GM19395 (cell line): ENCODE data around the gene RNU7-1.

Experiments
- ATAC-seq: cut with Tn5 transposase; IDR thresholded peaks from one replicate; pipeline ENCODE4 v1.9.1; 2021; ENCODE audit warnings: mild to moderate bottlenecking, moderate library complexity; ENCODE audit not compliant: unreplicated experiment

The RNU7-1 gene

DNA sequence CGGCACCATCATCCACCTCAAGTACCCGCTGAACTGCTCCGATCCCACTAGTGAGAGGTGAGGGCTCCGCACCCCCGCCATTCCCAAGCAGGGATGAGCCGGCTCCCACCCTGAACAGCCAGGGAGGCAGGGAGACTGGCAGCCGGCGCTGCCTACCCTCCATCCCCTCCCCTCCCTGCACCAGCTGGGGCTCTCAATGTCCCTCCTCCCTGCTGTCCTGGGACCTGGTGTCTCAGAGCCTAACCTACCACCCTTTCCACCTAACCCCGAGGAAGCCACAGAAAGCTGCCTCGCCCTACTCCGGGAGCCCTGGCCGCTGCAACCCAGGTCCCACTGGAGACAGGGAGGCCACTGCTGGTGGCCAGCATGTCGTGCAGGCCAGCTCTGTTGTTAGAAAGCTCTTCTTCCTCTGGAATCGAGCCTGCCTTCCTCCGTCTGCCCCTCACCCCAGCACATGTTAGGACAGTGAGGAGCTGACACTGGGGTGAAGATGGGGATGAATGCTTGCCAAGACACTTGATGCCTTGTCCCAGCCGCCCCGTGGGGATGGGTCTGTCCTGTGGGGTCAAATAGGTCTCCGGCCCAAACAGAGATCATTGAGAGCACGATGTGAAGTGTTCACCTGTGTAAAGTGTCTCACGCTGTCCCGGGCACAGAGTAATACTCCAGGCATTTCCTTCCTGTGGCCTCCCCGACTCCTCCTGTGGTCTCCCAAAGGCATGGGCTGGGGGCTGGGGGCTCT lies 8.7 kb downstream of the RNU7-1 start:
- no peak for ATAC-seq

DNA sequence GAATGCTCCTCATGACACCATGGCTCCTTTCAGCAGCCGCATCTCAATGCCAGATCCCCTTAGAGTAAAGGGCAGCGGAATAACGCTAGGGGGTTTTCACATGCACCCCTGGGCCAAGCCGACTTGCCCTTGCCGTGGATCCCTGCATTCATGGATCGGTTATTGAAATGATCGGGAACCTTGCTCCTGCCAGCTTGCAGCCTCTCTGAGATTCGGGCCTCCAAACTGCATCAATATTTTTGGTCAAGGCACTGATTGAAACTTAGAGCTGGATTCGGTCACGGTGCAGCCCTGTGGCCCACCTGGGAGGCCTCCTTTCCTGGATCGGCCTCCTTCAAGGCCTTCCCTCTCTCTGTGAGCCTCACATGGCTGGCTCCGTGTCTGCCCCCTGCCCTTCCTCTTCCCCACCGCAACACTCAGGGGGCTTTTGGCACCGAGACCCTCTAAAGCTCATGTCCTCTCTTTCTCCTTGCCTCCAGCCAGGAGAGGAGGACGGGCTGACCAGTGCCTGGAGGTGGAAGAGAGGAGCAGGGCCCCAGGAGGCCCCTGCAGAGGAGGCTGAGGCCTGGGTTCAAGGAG lies 9.3 kb downstream of the RNU7-1 start:
- no peak for ATAC-seq

DNA sequence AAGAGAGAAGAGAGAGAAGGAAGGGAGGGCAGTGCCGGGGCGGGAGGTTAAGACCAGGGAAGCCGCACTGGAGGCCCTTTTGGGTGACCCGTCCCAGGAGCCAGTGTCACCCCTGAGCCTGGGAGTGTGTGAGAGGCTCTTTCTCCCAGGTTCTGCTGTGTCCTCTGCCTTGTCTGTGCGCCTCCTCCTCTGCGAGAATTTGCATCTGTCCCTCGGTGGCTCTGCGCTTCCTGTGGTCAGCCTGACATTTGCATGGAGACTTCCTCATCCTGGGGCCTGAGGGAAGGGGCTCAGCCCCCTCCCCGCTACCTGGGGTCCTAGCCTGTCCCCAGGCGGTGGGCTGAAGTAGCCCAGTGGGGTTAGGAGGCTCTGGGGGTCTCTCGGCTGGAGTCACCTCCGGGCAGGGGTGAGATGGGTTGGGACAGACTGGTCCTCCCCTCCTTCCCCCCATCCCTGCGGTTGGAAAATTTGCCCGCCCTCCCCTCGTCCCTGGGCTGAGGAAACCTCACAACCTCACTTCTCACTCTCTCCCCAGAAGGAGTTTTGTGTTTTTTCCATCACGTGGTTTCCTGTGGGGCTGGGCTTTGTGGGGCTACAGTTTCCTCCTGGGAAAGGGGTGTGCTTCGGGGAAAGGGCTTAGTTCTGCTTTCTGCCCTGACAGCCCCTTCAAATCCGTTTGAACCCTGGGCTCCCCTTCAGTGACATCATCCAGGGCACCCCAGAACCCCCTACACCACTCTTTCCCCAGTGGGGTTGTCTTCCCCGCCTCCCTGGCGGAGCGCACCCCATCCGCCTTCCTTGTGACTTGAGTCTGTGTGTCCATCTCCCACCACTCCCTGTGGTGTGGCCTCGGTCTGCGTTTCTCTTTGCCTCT lies 10.1 kb downstream of the RNU7-1 start:
- ATAC-seq: peak; percentile 50

DNA sequence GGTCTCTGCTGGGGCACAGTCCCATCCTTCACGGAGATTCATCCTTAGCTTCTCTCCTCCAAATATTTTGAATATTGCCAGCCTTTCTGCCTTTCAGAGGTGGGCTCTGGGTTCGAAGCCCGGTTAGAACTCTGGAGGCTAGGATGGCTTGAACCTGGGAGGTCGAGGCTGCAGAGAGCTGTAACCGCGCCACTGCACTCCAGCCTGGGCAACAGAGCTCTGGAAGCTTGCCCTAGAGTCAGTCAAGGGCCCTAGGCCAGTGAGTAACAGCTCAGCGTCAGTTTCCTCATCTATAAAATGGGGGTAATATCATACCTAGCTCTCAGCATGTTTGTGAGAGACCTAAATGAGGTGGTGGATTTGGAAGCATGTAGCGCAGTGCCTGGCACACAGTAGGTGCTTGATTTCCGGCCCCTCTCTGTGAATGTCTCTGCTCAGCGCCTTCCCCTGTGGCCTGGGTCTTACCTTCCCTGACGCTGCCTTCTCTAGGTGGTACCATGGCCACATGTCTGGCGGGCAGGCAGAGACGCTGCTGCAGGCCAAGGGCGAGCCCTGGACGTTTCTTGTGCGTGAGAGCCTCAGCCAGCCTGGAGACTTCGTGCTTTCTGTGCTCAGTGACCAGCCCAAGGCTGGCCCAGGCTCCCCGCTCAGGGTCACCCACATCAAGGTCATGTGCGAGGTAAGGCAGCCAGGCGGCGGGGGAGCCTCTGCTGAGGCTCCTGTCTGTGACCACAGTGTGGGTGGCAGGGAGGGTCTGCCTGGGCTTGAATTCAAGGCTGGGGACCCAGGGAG lies 10.9 kb downstream of the RNU7-1 start:
- ATAC-seq: no peak

DNA sequence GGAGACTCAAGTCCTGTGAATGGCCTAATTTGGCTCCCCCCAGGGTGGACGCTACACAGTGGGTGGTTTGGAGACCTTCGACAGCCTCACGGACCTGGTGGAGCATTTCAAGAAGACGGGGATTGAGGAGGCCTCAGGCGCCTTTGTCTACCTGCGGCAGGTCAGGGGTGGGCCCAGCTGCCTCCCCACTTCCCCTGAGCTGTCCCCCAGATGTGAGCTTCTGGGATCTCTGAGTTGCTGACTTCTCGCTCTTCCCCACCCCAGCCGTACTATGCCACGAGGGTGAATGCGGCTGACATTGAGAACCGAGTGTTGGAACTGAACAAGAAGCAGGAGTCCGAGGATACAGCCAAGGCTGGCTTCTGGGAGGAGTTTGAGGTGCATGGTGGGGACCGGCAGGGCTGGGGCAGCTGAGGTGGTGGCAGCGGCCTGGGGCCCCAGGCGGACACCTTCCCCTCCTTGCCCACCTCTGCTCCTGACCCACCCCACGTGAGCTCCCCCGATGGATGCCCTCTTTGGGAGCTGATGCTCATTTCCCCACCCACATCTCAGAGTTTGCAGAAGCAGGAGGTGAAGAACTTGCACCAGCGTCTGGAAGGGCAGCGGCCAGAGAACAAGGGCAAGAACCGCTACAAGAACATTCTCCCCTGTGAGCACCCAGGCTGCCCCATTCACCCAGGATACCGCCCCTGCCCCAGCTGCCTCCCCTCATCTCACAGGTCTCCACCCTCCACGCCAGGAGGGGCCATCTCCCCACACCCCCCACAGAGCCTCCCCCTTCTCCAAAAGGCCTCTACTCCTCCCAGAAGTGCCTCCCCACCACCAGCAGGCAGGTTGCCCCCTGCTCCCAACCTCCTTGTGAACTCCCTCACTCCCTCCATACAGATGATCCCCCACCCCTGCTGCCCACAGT lies 11.7 kb downstream of the RNU7-1 start:
- ATAC-seq: no peak

DNA sequence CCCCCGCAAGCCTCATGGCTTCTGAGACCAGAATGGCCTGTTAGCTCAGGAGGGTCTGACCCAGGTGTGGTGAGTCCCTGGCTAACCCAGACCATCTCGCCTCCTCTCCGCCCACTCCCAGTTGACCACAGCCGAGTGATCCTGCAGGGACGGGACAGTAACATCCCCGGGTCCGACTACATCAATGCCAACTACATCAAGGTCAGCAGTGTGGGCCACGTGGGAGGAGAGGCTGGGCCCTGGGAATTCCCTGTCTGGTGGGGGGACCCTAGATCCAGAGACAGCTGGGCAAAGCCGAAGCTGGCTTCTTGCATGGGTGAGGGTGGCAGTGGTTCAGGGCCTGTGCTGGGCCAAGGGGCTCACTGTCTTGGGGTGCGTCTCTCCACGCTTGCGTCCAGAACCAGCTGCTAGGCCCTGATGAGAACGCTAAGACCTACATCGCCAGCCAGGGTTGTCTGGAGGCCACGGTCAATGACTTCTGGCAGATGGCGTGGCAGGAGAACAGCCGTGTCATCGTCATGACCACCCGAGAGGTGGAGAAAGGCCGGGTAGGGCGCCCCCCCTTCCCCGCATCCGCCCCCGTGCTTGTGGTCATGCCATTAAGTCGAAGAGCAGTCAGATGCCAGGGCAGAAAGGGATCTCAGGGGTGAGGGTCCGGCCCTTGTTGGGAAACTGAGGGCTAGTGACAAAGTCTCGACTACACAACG lies 12.6 kb downstream of the RNU7-1 start:
- no peak for ATAC-seq

DNA sequence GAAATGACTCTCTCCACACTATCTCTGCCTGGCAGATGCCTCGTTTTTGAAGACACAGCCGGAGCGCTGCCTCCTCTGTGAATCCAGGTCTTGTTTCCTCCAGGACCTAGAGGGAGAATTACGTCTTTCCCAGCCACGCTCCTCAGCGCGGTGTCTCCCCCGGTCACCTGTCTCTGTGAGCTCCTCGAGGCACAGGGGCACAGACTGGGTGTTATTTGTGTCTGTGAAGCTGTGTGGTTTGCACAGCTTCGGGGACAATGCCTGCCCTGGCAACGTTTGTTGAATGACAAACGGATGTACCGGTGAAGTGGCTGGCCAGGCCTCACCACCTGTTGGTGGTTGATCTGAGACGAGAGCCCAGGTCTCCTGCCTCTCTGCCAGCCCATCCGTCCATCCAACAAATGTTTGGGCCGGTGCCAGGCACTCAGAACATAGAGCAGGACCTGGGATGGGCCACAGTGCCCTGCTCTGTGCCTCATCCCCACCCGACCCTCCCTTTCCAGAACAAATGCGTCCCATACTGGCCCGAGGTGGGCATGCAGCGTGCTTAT lies 13.6 kb downstream of the RNU7-1 start:
- no peak for ATAC-seq

DNA sequence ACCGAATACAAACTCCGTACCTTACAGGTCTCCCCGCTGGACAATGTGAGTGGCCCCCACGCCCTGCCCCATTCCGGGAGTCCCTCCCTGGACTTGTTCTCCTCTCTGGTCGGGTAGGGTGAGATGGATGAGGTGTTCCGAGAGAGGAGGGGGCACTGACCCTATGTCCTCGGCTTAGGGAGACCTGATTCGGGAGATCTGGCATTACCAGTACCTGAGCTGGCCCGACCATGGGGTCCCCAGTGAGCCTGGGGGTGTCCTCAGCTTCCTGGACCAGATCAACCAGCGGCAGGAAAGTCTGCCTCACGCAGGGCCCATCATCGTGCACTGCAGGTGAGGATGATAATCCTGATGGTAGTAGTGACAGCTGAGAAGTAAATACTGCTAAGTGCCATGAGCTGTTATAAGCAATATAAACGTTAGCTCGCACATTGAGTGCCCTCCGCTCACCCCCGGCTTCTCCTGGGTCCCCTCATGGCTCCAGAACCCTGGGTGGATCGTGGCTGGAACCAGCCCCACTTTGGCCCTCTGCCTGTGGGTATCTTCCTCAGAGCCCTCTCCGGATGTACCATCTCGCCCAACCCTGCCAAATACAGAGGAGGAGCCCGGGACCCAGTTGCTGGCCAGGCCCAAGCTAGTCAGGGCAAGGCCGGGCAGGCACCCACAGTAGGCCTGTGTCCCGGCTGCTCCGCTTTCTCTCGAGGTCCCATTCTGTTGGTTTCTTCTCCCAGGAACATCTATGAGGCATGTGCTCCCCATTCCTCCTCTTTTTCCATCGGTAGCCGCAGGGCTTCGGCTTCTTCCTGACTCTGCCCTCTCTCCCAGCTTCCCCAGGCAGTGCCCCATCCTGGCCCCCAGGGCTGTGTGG lies 14.4 kb downstream of the RNU7-1 start:
- no peak for ATAC-seq

DNA sequence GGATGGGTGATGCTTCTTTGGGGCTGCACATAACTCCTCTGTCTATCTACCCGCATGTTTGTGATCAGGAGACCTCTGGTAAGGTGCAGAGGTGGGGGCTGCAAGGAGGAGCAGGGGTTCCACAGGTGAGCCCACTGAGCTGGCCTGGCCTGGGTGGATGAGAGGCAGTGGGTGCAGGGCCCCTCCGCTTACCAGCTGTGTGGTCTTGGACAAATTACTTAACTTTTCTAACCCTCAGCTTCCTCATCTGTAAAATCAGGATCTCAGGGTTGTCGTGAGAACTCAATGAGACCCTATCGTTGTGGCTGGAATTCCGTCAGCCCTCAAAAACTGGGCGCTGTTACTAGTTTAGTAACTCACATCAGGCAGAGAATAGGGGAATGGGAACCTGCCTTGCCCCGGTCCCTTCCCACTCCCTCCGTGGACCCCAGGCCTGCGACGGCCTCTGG lies 15.0 kb downstream of the RNU7-1 start:
- no peak for ATAC-seq

DNA sequence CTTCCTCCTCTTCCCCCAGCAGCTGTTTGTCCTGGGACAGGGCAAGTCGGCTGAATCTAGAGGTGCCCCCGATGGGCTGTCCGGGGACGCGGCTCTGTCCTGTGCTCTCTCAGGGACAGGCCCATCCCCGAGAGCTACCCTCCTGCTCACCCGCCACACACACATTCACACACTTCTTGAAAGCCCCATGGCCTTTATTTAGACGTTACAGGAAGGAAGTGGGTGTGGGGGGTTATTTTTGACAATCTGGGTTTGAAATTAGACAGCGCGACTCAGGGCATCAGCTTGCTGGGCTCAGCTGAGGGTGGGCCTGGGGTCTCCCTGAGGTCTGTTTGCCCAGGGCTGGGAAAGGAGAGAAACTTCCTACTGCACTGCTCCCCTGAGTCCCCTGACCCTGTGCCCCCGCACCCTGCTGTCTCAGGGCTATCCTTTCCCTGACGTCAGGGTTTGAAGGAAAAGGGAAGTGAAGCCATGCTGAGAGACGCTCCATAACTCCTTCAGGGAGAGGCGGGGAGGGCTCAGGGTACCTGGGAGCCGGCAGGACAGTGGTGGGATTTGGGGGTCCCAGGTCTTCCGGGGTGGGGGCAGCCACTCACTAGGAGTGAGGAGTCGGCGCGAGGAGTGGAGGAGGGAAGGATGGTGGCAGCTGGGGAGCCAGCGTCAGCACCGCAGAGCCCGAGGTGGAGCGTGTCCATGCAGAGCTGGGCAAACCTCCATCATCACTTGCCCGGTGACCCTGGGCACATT lies 15.6 kb downstream of the RNU7-1 start:
- peak; percentile 55 for ATAC-seq

DNA sequence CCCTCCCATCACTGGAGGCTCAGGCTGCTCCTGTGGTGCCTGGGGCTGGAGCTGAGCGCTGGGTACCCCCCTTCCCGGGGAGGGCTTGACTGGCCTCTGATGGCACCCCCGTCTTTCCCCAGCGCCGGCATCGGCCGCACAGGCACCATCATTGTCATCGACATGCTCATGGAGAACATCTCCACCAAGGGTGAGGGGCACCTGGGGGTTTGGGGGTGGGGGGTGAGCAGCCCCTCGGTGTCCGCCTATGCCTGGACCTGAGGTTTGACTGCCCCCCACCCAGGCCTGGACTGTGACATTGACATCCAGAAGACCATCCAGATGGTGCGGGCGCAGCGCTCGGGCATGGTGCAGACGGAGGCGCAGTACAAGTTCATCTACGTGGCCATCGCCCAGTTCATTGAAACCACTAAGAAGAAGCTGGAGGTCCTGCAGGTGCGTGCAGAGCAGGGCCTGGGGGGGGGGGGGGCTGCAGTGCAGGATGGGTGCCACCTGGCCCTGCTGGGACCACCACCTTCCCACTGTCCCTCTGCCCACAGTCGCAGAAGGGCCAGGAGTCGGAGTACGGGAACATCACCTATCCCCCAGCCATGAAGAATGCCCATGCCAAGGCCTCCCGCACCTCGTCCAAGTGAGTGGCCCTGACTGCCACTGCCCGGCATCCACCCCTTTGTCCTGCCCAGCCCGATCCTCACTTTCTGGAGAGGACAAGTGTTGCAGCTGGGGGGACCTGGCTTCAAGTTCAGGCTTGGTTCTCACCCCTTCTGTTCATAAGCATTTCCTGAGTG lies 16.4 kb downstream of the RNU7-1 start:
- ATAC-seq: no peak

DNA sequence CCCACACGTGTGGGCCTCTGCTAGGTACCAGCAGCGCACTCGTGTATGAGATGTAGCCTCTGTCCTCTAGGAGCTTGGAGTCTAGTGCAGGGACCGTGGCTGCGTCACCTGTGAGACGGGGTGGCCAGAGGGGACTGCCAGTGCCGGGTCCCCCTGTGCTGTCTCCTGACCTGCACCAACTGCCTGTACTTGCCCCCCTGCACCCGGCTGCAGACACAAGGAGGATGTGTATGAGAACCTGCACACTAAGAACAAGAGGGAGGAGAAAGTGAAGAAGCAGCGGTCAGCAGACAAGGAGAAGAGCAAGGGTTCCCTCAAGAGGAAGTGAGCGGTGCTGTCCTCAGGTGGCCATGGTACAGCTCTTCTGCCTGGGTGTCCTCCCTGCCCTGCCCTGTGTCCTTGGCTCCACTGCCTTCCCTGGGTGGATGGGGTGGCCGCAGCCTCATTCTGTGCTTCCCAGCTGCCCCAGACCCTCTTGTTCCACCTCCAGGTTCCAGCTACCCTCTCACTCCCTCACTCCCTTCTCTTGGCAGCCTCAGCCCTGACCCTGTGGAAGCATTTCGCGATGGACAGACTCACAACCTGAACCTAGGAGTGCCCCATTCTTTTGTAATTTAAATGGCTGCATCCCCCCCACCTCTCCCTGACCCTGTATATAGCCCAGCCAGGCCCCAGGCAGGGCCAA lies 17.1 kb downstream of the RNU7-1 start:
- no peak for ATAC-seq

DNA sequence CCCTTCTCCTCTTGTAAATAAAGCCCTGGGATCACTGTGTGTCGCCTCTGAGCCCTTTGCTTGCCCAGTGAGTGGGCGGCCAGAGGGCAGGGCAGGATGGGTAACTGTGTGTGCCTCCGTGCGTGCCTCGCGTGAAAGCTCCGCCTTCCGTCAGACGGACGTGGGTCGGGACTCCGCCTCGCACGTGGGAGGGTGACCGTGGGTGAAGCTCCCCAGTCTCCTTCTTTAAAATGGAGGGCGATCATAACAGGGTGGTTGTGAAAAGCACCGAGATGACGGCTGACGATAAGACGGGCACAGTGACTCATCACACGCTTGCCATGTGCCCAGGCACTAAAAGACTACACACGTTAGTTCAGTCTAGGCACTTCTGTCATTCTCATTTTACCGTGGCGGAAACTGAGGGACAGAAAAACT lies 17.7 kb downstream of the RNU7-1 start:
- ATAC-seq: no peak

DNA sequence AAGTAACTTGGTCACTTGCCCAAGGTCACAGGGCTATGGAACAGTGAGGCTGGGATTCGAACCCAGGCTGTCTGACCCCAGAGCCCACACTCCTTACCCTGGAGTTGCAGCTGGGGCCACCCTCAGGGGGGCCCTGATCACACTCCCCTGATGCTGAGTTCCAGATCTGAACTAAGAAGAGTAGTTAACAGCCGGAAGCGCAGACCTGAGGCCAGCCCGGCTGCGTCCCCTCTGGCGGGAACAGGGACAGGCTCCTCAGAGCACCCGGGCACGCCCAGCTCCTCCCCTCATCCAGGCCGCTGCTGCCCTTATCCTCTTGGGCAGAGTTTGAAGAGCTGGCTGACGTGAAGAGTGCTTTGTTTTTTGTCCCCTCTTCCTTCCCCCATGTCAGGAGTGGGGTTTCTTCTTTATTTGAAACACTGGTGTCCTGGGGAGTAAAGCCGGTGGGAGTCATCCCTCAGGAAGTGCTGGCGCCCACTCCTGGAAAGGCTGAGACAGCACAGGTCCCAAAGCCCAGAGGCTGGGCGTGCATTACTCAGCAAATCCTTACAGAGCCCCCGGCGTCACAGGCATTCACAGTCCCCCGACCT lies 18.2 kb downstream of the RNU7-1 start:
- no peak for ATAC-seq

DNA sequence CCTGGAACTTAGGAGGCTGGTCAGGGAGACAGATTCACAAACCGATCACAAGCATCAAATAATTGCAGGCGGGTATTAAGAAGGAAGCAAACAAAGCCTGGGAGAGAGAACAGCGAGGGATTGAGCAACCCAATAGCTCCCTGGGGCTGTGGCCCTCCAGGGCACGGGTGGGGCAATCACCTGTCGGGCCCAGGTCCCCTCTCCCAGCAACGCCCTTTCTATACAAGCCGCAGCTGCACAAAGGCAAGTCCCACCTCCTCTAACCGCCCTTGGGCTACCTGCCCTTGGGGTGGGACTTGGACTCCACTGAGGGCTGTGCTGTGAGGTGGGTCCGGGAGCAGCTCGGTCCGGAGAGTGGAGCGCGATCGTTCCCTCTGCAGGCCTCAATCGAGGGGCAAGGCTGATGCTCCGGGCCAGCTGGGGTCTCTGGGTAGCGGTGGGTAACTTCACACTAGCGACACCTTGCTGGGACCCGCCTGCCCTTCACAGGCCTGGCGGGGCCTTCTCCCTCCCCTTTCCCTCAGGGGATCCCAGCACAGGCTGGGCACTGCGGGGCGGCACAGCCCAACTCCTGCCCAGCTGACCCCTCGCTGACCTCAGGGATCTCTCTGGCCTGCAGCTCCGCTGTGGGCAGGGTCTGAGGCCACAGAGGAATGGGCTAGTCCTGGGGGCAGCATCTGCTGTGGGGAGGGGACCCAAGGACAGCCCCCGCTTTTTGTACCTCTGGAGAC lies 18.8 kb downstream of the RNU7-1 start:
- no peak for ATAC-seq
